CD14-positive monocyte (primary cell): Measurements from ENCODE around the gene GDF11. TPM values are rescaled to one million over a fixed set of nuclear protein-coding genes. Genes with fewer than 3 reads are reported as not detected.

Experiments
- DNase-seq, 3 donors: peaks; one replicate each; pipeline ENCODE4 v3.0.0-alpha.2; 2011 to 2022
- H2AFZ ChIP-seq: 2 replicates; pipeline ENCODE4 v1.6.0; 2012; ENCODE audit warnings: mild to moderate bottlenecking, low read depth, low read length, inconsistent platforms; ENCODE audit not compliant: insufficient read depth, poor library complexity, severe bottlenecking
- H3K27ac ChIP-seq, 2 donors: 1 replicate in 1 of 2; 2 replicates in 1 of 2; pipeline ENCODE4 v1.5.1; 2012 to 2013; ENCODE audit warnings: low read length in 2 of 2, control low read depth in 1 of 2, inconsistent platforms in 1 of 2, low read depth in 1 of 2, mild to moderate bottlenecking in 1 of 2
- H3K27me3 ChIP-seq, 2 donors: one replicate each; pipeline versions ENCODE4 v1.6.0 to v1.6.1; 2011 to 2013; ENCODE audit warnings: low read length in 2 of 2; ENCODE audit not compliant: control insufficient read depth in 2 of 2, insufficient read depth in 2 of 2
- H3K36me3 ChIP-seq, 2 donors: replicated peaks in 1 of 2; 1 replicate in 1 of 2; 2 replicates in 1 of 2; pipeline versions ENCODE4 v1.5.1 to v1.6.1; 2012 to 2013; ENCODE audit warnings: low read length in 2 of 2, control low read depth in 1 of 2, inconsistent platforms in 1 of 2, mild to moderate bottlenecking in 1 of 2; ENCODE audit not compliant: insufficient read depth in 2 of 2, control insufficient read depth in 1 of 2
- H3K4me1 ChIP-seq, 2 donors: 1 replicate in 1 of 2; 2 replicates in 1 of 2; pipeline versions ENCODE4 v1.5.1 to v1.6.1; 2012 to 2013; ENCODE audit warnings: low read length in 2 of 2, control low read depth in 1 of 2, inconsistent platforms in 1 of 2, mild to moderate bottlenecking in 1 of 2, moderate library complexity in 1 of 2; ENCODE audit not compliant: insufficient read depth in 2 of 2, control insufficient read depth in 1 of 2
- H3K4me2 ChIP-seq: replicated peaks from 2 replicates; pipeline ENCODE3; 2012; ENCODE audit warnings: low read length, moderate library complexity, mild to moderate bottlenecking; ENCODE audit not compliant: poor library complexity, severe bottlenecking; ENCODE audit errors: extremely low read depth
- H3K4me3 ChIP-seq, 3 experiments: fragments of 200-600 bp in 1 of 3; sonication (generic) in 1 of 3; replicated peaks in 1 of 3; 1 replicate in 2 of 3; 2 replicates in 1 of 3; pipeline ENCODE4 v1.5.1; 2011 to 2013; ENCODE audit warnings: low read length in 3 of 3, mild to moderate bottlenecking in 3 of 3, control low read depth in 2 of 3, low read depth in 2 of 3, inconsistent platforms in 1 of 3, moderate library complexity in 1 of 3
- H3K79me2 ChIP-seq: 2 replicates; pipeline ENCODE4 v1.6.0; 2012; ENCODE audit warnings: mild to moderate bottlenecking, control low read depth, inconsistent platforms, low read length, moderate library complexity; ENCODE audit not compliant: insufficient read depth
- H3K9ac ChIP-seq: 2 replicates; pipeline ENCODE4 v1.6.0; 2017; ENCODE audit warnings: low read length, mild to moderate bottlenecking; ENCODE audit not compliant: insufficient read depth, poor library complexity, severe bottlenecking
- H3K9me3 ChIP-seq, 2 donors: replicated peaks in 1 of 2; 1 replicate in 1 of 2; 2 replicates in 1 of 2; pipeline versions ENCODE4 v1.5.1 to v1.6.1; 2012 to 2013; ENCODE audit warnings: low read length in 2 of 2, control low read depth in 1 of 2; ENCODE audit not compliant: control insufficient read depth in 1 of 2, insufficient read depth in 1 of 2
- H4K20me1 ChIP-seq: 2 replicates; pipeline ENCODE4 v1.6.0; 2012; ENCODE audit warnings: mild to moderate bottlenecking, low read length, control low read depth, moderate library complexity; ENCODE audit not compliant: insufficient read depth
- H3K27ac Mint-ChIP-seq, 7 donors: one replicate each; pipeline ENCODE4 v1.8.0; 2020; ENCODE audit warnings: mild to moderate bottlenecking in 7 of 7, mixed read lengths in 7 of 7, moderate library complexity in 6 of 7, inconsistent platforms in 2 of 7
- H3K27me3 Mint-ChIP-seq, 3 donors: one replicate each; pipeline ENCODE4 v1.8.0; 2021 to 2022; ENCODE audit warnings: low read depth in 3 of 3, mild to moderate bottlenecking in 3 of 3, mixed read lengths in 3 of 3, moderate library complexity in 3 of 3, inconsistent platforms in 1 of 3
- H3K36me3 Mint-ChIP-seq, 2 donors: one replicate each; pipeline ENCODE4 v1.8.0; 2020; ENCODE audit warnings: mixed read lengths in 2 of 2, inconsistent platforms in 1 of 2, mild to moderate bottlenecking in 1 of 2
- H3K4me1 Mint-ChIP-seq: one replicate; pipeline ENCODE4 v1.8.0; 2020; ENCODE audit warnings: mild to moderate bottlenecking, mixed read lengths
- H3K4me3 Mint-ChIP-seq, 2 donors: one replicate each; pipeline ENCODE4 v1.8.0; 2020; ENCODE audit warnings: mild to moderate bottlenecking in 2 of 2, mixed read lengths in 2 of 2, moderate library complexity in 1 of 2
- H3K9me3 Mint-ChIP-seq, 7 donors: one replicate each; pipeline ENCODE4 v1.8.0; 2020 to 2022; ENCODE audit warnings: mixed read lengths in 7 of 7, mild to moderate bottlenecking in 6 of 7, moderate library complexity in 6 of 7, inconsistent platforms in 2 of 7
- CTCF ChIP-seq: fragments of 200-600 bp; IDR thresholded peaks from one replicate; pipeline ENCODE4 v1.8.0; 2022; ENCODE audit warnings: antibody characterized with exemption, mild to moderate bottlenecking
- WGBS: methylation state at CpG from one replicate; pipeline ENCODE4 v1.1.5; 2013; ENCODE audit warnings: missing lambda C conversion rate; ENCODE audit not compliant: insufficient coverage; 5-methylcytosine and 5-hydroxymethylcytosine counted together
- intact Hi-C, 2 donors: fragments of 100-400 bp; cut with micrococcal nuclease; formaldehyde crosslinking; loops; one replicate each; pipeline versions ENCODE4 v1.15.0 to v1.15.1; 2023
- polyA plus RNA-seq, 3 donors: library from polyadenylated mRNA; depleted of rRNA in 1 of 3; unstranded in 2 of 3; stranded (reverse) in 1 of 3; fragments of 300-500 nt in 2 of 3; fragments of >200 nt in 1 of 3; fragmentation: Illumina TruSeq in 2 of 3; gene quantifications; 1 replicate in 2 of 3; 2 replicates in 1 of 3; pipeline ENCODE4 v1.2.3, GENCODE V29; 2012 to 2021

The GDF11 gene
- polyA plus RNA-seq, 3 donors = 0.08 to 0.09 (median 0.09) TPM

- Histone ChIP-seq H3K79me2 (no peaks in the 10 kb centered on the region), H3K27me3 (peaks cover 18 to 59% of the 10 kb centered on the region in 2 donors), H3K9ac (no peak within 1 kb of the TSS), H3K4me2 (peak within 1 kb of the TSS; percentile 76), H2AFZ (peak within 1 kb of the TSS; percentile 44), H3K4me1 (peaks cover 26 to 30% of the 10 kb centered on the region in 2 donors), H3K27ac (no peak within 1 kb of the TSS), H3K9me3 (no peaks in the 10 kb centered on the region), H3K36me3 (no peaks in the 10 kb centered on the region), H3K4me3 (peak within 1 kb of the TSS; percentile 11 to 68 (median 35)), H4K20me1 (no peaks in the 10 kb centered on the region)
- intact Hi-C loops = loop anchor here in 1 of 2 donors (5.0 kb wide), 1 partner anchor 46 kb away; no protein-coding TSS in a partner anchor
- Mint-ChIP-seq H3K9me3 (peaks cover 0 to 11% (median 2%) of the 10 kb centered on the region in 7 donors), H3K27ac (peak within 1 kb of the TSS in 1 of 7 donors; percentile 73), H3K4me1 (peaks cover 36% of the 10 kb centered on the region), H3K36me3 (peaks cover 3 to 8% of the 10 kb centered on the region in 2 donors), H3K4me3 (peak within 1 kb of the TSS; percentile 79 to 86), H3K27me3 (peaks cover 51 to 76% (median 69%) of the 10 kb centered on the region in 3 donors)
- 0% methylated on average over 20 of the region's 39 CpGs for WGBS
- TF ChIP-seq CTCF = no peak
- DNase-seq = no peak
These were observed 34.9 kb upstream of the GDF11 start, which contains the start of gene ITGA7 for GRCh38 chr12:55707841-55708694. ITGA7 (minus strand) TSS chr12:55707904; CDS start chr12:55707682, 222 bp downstream.

GRCh38 chr12:55708695-55709233, 34.2 kb upstream of the GDF11 start:
- peaks cover 36% of the 10 kb centered on the region for H3K4me1 Mint-ChIP-seq
- H2AFZ ChIP-seq = no peak overlapping the region
- H3K4me3 Mint-ChIP-seq = peak overlapping the region; percentile 77 to 86
- H3K36me3 ChIP-seq = no peaks in the 10 kb centered on the region
- no peaks in the 10 kb centered on the region for H3K9me3 ChIP-seq
- H3K36me3 Mint-ChIP-seq = peaks cover 3 to 8% of the 10 kb centered on the region in 2 donors
- H3K27me3 Mint-ChIP-seq = peaks cover 49 to 77% (median 72%) of the 10 kb centered on the region in 3 donors
- peak overlapping the region in 1 of 7 donors; percentile 43 for H3K27ac Mint-ChIP-seq
- peak overlapping the region in 1 of 3 experiments; percentile 68 for H3K4me3 ChIP-seq
- no peak overlapping the region for H3K27ac ChIP-seq
- no peak overlapping the region for H3K9ac ChIP-seq
- H4K20me1 ChIP-seq = no peaks in the 10 kb centered on the region
- H3K4me1 ChIP-seq = peaks cover 26 to 30% of the 10 kb centered on the region in 2 donors
- peaks cover 18 to 61% of the 10 kb centered on the region in 2 donors for H3K27me3 ChIP-seq
- peak in 2 of 3 donors; percentile 54 to 64 for DNase-seq
- intact Hi-C loops = loop anchor here in 1 of 2 donors (5.0 kb wide), 1 partner anchor 46 kb away; no protein-coding TSS in a partner anchor
- H3K9me3 Mint-ChIP-seq = peaks cover 0 to 11% (median 2%) of the 10 kb centered on the region in 7 donors
- peak overlapping the region; percentile 76 for H3K4me2 ChIP-seq
- no peak for TF ChIP-seq CTCF
- H3K79me2 ChIP-seq = no peaks in the 10 kb centered on the region
- WGBS = no CpG with 5 or more reads among the region's 3 CpGs
